GM23338 (cell line): Measurements from ENCODE around the gene MMS19. TPM values are rescaled to one million over a fixed set of nuclear protein-coding genes. Genes with fewer than 3 reads are reported as not detected.

Experiments
- ATAC-seq: fragments of 200-7000 bp; cut with Tn5 transposase; 3 replicates; pipeline ENCODE4 v1.9.1; 2020
- DNase-seq: peaks from one replicate; pipeline ENCODE4 v3.0.0-alpha.2; 2015; ENCODE audit warnings: low spot score
- H2AFZ ChIP-seq: fragments of 200-600 bp; sonication (generic); 2 replicates; pipeline ENCODE4 v1.8.0; 2016; ENCODE audit warnings: antibody characterized with exemption, mild to moderate bottlenecking, moderate library complexity
- H3F3A ChIP-seq: fragments of 200-600 bp; sonication (generic); replicated peaks from 2 replicates; pipeline ENCODE4 v1.8.0; 2017; ENCODE audit warnings: antibody characterized with exemption, mixed run types, low read depth
- H3K27ac ChIP-seq: fragments of 200-600 bp; sonication (generic); 2 replicates; pipeline ENCODE4 v1.6.1; 2016; ENCODE audit warnings: low read depth
- H3K27me3 ChIP-seq: fragments of 200-600 bp; sonication (generic); 2 replicates; pipeline ENCODE4 v1.8.0; 2016; ENCODE audit warnings: mild to moderate bottlenecking, mixed run types, moderate library complexity; ENCODE audit not compliant: insufficient read depth
- H3K36me3 ChIP-seq: fragments of 200-600 bp; sonication (generic); 2 replicates; pipeline ENCODE4 v1.8.0; 2016; ENCODE audit warnings: mild to moderate bottlenecking; ENCODE audit not compliant: insufficient read depth
- H3K4me1 ChIP-seq: fragments of 200-600 bp; sonication (generic); 2 replicates; pipeline ENCODE4 v1.8.0; 2016; ENCODE audit warnings: mild to moderate bottlenecking, moderate library complexity; ENCODE audit not compliant: insufficient read depth
- H3K4me2 ChIP-seq: fragments of 200-600 bp; sonication (generic); 2 replicates; pipeline ENCODE4 v1.7.1; 2017; ENCODE audit warnings: mixed run types
- H3K4me3 ChIP-seq: fragments of 200-600 bp; sonication (generic); 2 replicates; pipeline ENCODE4 v1.6.1; 2016; ENCODE audit warnings: mixed run types
- H3K79me2 ChIP-seq: fragments of 200-600 bp; sonication (generic); replicated peaks from 2 replicates; pipeline ENCODE4 v1.8.0; 2017; ENCODE audit warnings: mild to moderate bottlenecking; ENCODE audit not compliant: insufficient read depth
- H3K9me2 ChIP-seq: fragments of 200-600 bp; sonication (generic); 2 replicates; pipeline ENCODE4 v1.8.0; 2017; ENCODE audit not compliant: insufficient read depth
- H4K20me1 ChIP-seq: fragments of 200-600 bp; sonication (generic); replicated peaks from 2 replicates; pipeline ENCODE4 v1.8.0; 2017; ENCODE audit warnings: mild to moderate bottlenecking; ENCODE audit not compliant: insufficient read depth
- H3K27ac Mint-ChIP-seq: 2 replicates; pipeline ENCODE4 v1.8.0; 2020; ENCODE audit warnings: inconsistent platforms, mild to moderate bottlenecking, moderate library complexity, mixed read lengths
- H3K27me3 Mint-ChIP-seq: 3 replicates; pipeline ENCODE4 v1.8.0; 2022; ENCODE audit warnings: low read depth, mild to moderate bottlenecking, moderate library complexity, mixed read lengths, inconsistent platforms; ENCODE audit not compliant: insufficient read depth, poor library complexity
- H3K36me3 Mint-ChIP-seq: 3 replicates; pipeline ENCODE4 v1.8.0; 2021; ENCODE audit warnings: low read depth, mild to moderate bottlenecking, inconsistent platforms, moderate library complexity, mixed read lengths
- H3K4me1 Mint-ChIP-seq: 3 replicates; pipeline ENCODE4 v1.8.0; 2020; ENCODE audit warnings: mild to moderate bottlenecking, inconsistent platforms, mixed read lengths
- H3K4me3 Mint-ChIP-seq: 3 replicates; pipeline ENCODE4 v1.8.0; 2021; ENCODE audit warnings: moderate library complexity, mild to moderate bottlenecking, inconsistent platforms, mixed read lengths
- H3K9me3 Mint-ChIP-seq: 3 replicates; pipeline ENCODE4 v1.8.0; 2020; ENCODE audit warnings: moderate library complexity, mild to moderate bottlenecking, inconsistent platforms, mixed read lengths
- EZH2 ChIP-seq: fragments of 200-600 bp; sonication (generic); IDR thresholded peaks from one replicate; pipeline ENCODE4 v1.8.0; 2017; ENCODE audit warnings: antibody characterized with exemption, mild to moderate bottlenecking, low read depth; ENCODE audit not compliant: unreplicated experiment
- EZH2phosphoT487 ChIP-seq: fragments of 200-600 bp; sonication (generic); IDR thresholded peaks from one replicate; pipeline ENCODE4 v1.8.1; 2018; ENCODE audit warnings: antibody characterized with exemption; ENCODE audit not compliant: unreplicated experiment
- JUNB ChIP-seq: IDR thresholded peaks from one replicate; pipeline ENCODE4 v1.6.1; 2016; ENCODE audit warnings: antibody characterized with exemption; ENCODE audit not compliant: unreplicated experiment
- NANOG ChIP-seq: IDR thresholded peaks from 2 replicates; pipeline ENCODE4 v1.6.1; 2016; ENCODE audit warnings: antibody characterized with exemption, borderline replicate concordance
- POLR2AphosphoS5 ChIP-seq: IDR thresholded peaks from 2 replicates; pipeline ENCODE4 v1.6.1; 2016; ENCODE audit warnings: antibody characterized with exemption, low read depth
- STAT1 ChIP-seq: IDR thresholded peaks from one replicate; pipeline ENCODE4 v1.6.1; 2016; ENCODE audit warnings: antibody characterized with exemption; ENCODE audit not compliant: unreplicated experiment
- ZNF331 ChIP-seq: fragments of 250-450 bp; sonication (Bioruptor Pico); IDR thresholded peaks from 2 replicates; pipeline ENCODE4 v1.5.0; 2020; ENCODE audit warnings: low read depth, mild to moderate bottlenecking, moderate library complexity
- polyA plus RNA-seq: library from polyadenylated mRNA; unstranded; fragments of >200 nt; fragmentation: Nextera tagmentation; extraction: Ambion mirVana; gene quantifications from 2 replicates; pipeline ENCODE4 v1.2.1, GENCODE V29; 2016
- total RNA-seq: library from RNA; depleted of rRNA; stranded (reverse); fragments of >200 nt; shearing (Covaris generic); gene quantifications from 2 replicates; pipeline ENCODE4 v1.2.3, GENCODE V29; 2014
- TF ChIP-seq, protein P1 (sequence below), 2 experiments: fragments of 200-600 bp in 1 of 2; sonication (generic) in 1 of 2; conservative IDR thresholded peaks; 2 replicates each; pipeline versions ENCODE4 v1.5.1 to v1.6.1; 2016 to 2017; ENCODE audit warnings: antibody characterized with exemption in 2 of 2, low read depth in 2 of 2, mild to moderate bottlenecking in 2 of 2, moderate library complexity in 1 of 2
- TF ChIP-seq, protein P2 (sequence below): fragments of 250-450 bp; sonication (Bioruptor Pico); IDR thresholded peaks from 2 replicates; pipeline ENCODE4 v1.5.0; 2020; ENCODE audit warnings: mild to moderate bottlenecking, moderate library complexity
- TF ChIP-seq, protein P3 (sequence below): IDR thresholded peaks from 2 replicates; pipeline ENCODE4 v1.6.1; 2016; ENCODE audit warnings: antibody characterized with exemption

Gene MMS19
- total and polyA plus RNA-seq, 2 experiments from 2014 or later: 81.5 to 252 TPM

DNA sequence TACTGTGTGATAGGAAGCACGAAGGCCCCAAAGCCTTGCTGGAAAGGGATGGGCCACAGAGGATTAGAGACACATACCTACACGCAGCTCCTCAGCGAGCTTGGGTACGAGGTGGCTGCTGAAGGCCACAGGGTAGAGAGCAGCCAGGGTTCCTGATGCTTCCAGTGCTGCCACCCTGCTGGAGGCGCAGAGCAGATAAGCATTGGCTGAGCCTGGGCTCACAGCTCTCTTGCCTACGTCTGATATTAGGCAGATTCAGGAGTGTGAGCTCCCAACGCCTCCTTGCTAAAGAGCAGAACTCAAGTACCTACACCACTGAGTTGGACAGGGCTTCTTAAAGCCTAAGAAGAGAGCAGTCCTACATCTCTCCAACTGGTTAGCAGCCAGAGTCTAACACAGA is 32.2 kb downstream of the MMS19 start:
- peaks cover 5% of the 10 kb centered on the region for H4K20me1 ChIP-seq
- Mint-ChIP-seq H3K9me3 (no peaks in the 10 kb centered on the region), H3K4me3 (no peak overlapping the region), H3K27me3 (peaks cover 1% of the 10 kb centered on the region), H3K27ac (no peak overlapping the region), H3K36me3 (peaks cover 90% of the 10 kb centered on the region), H3K4me1 (peaks cover 5% of the 10 kb centered on the region; the same call in 1 of the 3 replicates)
- H3K4me1 ChIP-seq: no peaks in the 10 kb centered on the region
- DNase-seq: no peak
- TF ChIP-seq, protein P1, sequence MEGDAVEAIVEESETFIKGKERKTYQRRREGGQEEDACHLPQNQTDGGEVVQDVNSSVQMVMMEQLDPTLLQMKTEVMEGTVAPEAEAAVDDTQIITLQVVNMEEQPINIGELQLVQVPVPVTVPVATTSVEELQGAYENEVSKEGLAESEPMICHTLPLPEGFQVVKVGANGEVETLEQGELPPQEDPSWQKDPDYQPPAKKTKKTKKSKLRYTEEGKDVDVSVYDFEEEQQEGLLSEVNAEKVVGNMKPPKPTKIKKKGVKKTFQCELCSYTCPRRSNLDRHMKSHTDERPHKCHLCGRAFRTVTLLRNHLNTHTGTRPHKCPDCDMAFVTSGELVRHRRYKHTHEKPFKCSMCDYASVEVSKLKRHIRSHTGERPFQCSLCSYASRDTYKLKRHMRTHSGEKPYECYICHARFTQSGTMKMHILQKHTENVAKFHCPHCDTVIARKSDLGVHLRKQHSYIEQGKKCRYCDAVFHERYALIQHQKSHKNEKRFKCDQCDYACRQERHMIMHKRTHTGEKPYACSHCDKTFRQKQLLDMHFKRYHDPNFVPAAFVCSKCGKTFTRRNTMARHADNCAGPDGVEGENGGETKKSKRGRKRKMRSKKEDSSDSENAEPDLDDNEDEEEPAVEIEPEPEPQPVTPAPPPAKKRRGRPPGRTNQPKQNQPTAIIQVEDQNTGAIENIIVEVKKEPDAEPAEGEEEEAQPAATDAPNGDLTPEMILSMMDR (conservative IDR thresholded peaks at IDR 0.05; ENCODE audit: low read depth in 2 of 2): no peak
- no peak for TF ChIP-seq JUNB
- TF ChIP-seq, protein P2, sequence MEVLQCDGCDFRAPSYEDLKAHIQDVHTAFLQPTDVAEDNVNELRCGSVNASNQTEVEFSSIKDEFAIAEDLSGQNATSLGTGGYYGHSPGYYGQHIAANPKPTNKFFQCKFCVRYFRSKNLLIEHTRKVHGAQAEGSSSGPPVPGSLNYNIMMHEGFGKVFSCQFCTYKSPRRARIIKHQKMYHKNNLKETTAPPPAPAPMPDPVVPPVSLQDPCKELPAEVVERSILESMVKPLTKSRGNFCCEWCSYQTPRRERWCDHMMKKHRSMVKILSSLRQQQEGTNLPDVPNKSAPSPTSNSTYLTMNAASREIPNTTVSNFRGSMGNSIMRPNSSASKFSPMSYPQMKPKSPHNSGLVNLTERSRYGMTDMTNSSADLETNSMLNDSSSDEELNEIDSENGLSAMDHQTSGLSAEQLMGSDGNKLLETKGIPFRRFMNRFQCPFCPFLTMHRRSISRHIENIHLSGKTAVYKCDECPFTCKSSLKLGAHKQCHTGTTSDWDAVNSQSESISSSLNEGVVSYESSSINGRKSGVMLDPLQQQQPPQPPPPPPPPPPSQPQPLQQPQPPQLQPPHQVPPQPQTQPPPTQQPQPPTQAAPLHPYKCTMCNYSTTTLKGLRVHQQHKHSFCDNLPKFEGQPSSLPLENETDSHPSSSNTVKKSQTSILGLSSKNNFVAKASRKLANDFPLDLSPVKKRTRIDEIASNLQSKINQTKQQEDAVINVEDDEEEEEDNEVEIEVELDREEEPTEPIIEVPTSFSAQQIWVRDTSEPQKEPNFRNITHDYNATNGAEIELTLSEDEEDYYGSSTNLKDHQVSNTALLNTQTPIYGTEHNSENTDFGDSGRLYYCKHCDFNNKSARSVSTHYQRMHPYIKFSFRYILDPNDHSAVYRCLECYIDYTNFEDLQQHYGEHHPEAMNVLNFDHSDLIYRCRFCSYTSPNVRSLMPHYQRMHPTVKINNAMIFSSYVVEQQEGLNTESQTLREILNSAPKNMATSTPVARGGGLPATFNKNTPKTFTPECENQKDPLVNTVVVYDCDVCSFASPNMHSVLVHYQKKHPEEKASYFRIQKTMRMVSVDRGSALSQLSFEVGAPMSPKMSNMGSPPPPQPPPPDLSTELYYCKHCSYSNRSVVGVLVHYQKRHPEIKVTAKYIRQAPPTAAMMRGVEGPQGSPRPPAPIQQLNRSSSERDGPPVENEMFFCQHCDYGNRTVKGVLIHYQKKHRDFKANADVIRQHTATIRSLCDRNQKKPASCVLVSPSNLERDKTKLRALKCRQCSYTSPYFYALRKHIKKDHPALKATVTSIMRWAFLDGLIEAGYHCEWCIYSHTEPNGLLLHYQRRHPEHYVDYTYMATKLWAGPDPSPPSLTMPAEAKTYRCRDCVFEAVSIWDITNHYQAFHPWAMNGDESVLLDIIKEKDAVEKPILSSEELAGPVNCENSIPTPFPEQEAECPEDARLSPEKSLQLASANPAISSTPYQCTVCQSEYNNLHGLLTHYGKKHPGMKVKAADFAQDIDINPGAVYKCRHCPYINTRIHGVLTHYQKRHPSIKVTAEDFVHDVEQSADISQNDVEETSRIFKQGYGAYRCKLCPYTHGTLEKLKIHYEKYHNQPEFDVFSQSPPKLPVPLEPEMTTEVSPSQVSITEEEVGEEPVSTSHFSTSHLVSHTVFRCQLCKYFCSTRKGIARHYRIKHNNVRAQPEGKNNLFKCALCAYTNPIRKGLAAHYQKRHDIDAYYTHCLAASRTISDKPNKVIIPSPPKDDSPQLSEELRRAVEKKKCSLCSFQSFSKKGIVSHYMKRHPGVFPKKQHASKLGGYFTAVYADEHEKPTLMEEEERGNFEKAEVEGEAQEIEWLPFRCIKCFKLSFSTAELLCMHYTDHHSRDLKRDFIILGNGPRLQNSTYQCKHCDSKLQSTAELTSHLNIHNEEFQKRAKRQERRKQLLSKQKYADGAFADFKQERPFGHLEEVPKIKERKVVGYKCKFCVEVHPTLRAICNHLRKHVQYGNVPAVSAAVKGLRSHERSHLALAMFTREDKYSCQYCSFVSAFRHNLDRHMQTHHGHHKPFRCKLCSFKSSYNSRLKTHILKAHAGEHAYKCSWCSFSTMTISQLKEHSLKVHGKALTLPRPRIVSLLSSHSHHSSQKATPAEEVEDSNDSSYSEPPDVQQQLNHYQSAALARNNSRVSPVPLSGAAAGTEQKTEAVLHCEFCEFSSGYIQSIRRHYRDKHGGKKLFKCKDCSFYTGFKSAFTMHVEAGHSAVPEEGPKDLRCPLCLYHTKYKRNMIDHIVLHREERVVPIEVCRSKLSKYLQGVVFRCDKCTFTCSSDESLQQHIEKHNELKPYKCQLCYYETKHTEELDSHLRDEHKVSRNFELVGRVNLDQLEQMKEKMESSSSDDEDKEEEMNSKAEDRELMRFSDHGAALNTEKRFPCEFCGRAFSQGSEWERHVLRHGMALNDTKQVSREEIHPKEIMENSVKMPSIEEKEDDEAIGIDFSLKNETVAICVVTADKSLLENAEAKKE: no peak
- TF ChIP-seq POLR2AphosphoS5: no peak
- TF ChIP-seq, protein P3, sequence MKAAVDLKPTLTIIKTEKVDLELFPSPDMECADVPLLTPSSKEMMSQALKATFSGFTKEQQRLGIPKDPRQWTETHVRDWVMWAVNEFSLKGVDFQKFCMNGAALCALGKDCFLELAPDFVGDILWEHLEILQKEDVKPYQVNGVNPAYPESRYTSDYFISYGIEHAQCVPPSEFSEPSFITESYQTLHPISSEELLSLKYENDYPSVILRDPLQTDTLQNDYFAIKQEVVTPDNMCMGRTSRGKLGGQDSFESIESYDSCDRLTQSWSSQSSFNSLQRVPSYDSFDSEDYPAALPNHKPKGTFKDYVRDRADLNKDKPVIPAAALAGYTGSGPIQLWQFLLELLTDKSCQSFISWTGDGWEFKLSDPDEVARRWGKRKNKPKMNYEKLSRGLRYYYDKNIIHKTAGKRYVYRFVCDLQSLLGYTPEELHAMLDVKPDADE: no peak
- TF ChIP-seq ZNF331 (CRISPR knock-in tag): no peak
- TF ChIP-seq STAT1: no peak
- no peak for TF ChIP-seq EZH2phosphoT487
- TF ChIP-seq NANOG: no peak
- no peak for TF ChIP-seq EZH2
- no peak overlapping the region for H2AFZ ChIP-seq
- no peak for ATAC-seq
- H3K27me3 ChIP-seq: no peaks in the 10 kb centered on the region
- H3K4me2 ChIP-seq: no peak overlapping the region
- peaks cover 75% of the 10 kb centered on the region for H3K36me3 ChIP-seq
- no peak overlapping the region for H3K4me3 ChIP-seq
- peaks cover 32% of the 10 kb centered on the region for H3F3A ChIP-seq
- no peaks in the 10 kb centered on the region for H3K9me2 ChIP-seq
- no peak overlapping the region for H3K27ac ChIP-seq
- no peaks in the 10 kb centered on the region for H3K79me2 ChIP-seq
